HG03060 (cell line): ENCODE data around the gene MMP17.

Experiments used
- ATAC-seq: cut with Tn5 transposase; IDR thresholded peaks from one replicate; pipeline ENCODE4 v1.9.1; 2021; ENCODE audit warnings: low read depth, moderate number of reproducible peaks; ENCODE audit not compliant: unreplicated experiment

The MMP17 gene

GRCh38 chr12:131847456-131847855 is 19.3 kb downstream of the MMP17 start:
- ATAC-seq: no peak

GRCh38 chr12:131848753-131849152 is 20.6 kb downstream of the MMP17 start:
- ATAC-seq: no peak

DNA sequence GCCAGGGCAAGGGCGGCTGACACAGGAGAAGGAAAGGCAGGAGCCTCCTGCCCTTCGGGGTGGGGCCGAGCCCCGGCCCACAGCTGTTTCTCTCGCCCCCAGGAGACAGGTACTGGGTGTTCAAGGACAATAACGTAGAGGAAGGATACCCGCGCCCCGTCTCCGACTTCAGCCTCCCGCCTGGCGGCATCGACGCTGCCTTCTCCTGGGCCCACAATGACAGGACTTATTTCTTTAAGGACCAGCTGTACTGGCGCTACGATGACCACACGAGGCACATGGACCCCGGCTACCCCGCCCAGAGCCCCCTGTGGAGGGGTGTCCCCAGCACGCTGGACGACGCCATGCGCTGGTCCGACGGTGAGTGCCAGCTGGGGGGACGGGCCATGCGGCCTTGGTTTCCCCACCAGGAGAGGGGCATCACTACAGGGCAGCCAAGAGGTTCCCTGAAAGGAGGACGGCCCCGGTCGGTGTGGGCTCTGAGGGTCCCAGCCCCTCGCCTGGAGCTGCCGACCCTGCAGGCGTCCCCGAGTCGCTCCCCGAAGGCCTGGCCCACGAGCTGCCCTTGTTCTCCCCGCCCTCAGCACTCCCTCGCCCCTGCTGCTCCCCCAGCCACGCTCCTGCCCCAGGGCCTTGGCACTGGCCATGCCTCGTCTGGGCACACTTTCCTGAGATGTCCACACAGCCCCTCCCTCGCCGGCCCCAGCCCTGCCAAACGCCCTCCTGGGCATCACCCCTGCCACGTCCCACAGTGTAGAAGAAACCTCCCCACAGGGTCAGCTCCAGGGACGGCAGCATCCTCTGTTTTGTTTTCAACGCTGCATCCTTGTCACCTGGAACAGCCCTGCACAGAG is 21.7 kb downstream of the MMP17 start:
- ATAC-seq: no peak

DNA sequence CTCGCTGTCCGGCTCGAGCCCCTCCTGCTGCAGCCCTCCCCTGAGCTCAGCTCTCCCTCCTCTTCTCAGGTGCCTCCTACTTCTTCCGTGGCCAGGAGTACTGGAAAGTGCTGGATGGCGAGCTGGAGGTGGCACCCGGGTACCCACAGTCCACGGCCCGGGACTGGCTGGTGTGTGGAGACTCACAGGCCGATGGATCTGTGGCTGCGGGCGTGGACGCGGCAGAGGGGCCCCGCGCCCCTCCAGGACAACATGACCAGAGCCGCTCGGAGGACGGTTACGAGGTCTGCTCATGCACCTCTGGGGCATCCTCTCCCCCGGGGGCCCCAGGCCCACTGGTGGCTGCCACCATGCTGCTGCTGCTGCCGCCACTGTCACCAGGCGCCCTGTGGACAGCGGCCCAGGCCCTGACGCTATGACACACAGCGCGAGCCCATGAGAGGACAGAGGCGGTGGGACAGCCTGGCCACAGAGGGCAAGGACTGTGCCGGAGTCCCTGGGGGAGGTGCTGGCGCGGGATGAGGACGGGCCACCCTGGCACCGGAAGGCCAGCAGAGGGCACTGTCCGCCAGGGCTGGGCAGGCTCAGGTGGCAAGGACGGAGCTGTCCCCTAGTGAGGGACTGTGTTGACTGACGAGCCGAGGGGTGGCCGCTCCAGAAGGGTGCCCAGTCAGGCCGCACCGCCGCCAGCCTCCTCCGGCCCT is 22.8 kb downstream of the MMP17 start:
- ATAC-seq: no peak

GRCh38 chr12:131851741-131852550 is 23.8 kb downstream of the MMP17 start:
- ATAC-seq: no peak

- no peak for ATAC-seq
These were observed 24.5 kb downstream of the MMP17 start for GRCh38 chr12:131852551-131853299.

GRCh38 chr12:131853832-131854797 is 25.9 kb downstream of the MMP17 start:
- no peak for ATAC-seq

GRCh38 chr12:131854861-131855476 is 26.8 kb downstream of the MMP17 start:
- ATAC-seq: no peak

DNA sequence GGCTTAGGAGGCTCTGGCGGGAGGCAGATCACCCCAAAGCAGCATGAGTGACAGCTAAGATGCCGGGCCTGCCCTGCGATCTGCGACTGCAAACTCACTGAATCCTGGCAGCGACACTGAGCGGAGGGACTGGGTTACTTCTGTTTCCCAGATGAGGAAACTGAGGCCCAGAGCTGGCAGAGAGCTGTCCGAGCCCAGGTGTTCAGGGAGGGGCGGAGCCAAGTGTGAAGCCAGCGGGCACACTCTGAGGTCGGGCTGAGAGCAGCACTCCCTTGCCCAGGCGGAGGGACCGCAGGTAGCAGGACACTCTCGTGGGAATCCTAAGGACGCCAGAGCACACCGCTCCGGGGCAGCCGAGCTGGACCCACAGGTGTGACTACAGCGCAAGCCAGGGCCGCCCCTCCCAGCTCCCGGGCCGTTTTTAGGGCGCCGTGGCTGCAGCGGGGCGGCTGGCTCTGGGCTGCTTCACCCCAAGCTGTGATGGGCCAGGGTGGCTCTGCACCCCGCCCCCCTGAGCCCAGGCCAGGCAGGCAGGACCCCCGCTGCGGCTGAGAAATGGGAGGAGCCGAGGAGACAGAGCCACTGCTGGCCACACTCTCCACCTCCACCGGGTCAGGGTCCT is 27.4 kb downstream of the MMP17 start:
- no peak for ATAC-seq

GRCh38 chr12:131856366-131857097 is 28.3 kb downstream of the MMP17 start:
- ATAC-seq: no peak

DNA sequence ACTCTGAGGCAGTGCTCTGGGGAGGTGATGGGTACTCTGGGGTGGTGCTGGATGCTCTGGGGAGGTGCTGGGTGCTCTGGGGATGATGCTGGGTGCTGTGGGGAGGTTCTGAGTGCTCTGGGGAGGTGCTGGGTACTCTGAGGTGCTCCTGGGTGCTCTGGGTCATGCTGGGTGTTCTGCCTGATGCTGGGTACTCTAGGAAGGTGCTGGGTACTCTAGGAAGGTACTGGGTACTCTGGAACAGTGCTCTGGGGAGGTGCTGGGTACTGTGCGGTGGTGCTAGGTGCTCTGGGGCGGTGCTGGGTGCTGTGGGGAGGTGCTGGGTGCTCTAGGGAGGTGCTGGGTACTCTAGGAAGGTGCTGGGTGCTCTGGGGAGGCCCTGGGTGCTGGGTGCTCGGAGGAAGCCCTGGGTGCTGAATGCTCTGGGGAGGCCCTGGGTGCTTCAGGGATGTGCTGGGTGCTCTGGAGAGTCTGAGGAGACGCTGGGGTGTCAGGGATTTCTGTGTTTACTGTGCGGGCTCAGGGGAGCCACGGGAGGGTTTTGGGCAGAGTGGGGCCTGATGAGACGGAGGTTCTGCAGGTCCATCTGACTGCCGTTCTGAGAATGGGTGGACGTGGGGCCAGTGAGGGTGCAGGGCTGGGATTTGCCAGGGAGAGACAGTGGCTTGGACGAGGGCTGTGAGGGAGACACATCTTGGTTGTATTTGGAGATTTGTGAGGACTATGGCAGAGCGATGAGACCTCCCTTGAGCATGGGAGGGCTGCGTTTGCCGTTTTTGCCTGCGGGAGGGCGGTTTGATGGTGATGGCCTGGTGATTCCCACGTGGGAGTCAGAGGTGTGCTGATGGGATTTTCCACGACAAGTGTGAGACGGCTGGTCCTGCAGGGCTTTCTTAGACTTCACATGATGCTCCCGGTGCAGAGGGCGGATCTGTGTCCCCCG is 30.0 kb downstream of the MMP17 start:
- no peak for ATAC-seq

DNA sequence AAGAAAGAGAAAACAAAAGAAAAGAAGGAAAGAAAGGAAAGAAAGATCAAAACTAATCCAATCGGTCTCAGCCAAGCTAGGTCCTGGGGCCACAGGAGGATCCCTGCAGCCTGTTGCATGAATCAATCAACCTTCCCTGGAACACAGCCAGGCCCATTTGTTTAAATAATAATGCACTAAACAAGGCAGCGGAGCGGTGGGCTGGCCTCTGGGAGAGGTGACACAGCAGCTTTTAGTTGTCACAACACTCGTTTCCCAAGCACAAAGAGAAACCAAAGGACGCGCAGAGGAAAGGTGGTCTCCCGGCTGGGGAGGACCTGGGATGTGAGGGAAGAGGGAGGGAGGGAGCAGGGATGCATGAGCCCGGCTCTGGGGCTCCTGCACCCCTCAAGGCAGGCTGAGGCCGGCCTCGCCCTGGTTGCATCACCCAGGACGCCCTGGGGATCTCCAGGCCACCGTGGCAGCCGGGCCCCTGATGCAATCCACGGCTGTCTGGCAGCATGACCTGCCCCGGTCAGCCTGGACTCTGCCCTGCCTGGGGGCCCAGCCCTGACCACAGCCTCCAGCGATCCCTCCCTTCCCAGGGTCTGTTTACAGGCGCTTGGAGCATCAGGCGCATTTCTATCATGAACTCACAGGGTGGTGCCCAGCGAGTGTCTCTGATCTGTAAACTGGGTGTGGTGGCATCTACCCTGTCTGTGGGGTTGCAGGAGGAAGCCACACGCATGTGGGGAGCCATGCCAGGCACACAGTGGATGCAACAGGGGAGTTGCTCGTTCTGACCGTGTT is 32.5 kb downstream of the MMP17 start:
- no peak for ATAC-seq

- no peak for ATAC-seq
These were observed 33.3 kb downstream of the MMP17 start for GRCh38 chr12:131861261-131862083.

- no peak for ATAC-seq
These were observed 33.9 kb downstream of the MMP17 start for GRCh38 chr12:131862084-131862441.

DNA sequence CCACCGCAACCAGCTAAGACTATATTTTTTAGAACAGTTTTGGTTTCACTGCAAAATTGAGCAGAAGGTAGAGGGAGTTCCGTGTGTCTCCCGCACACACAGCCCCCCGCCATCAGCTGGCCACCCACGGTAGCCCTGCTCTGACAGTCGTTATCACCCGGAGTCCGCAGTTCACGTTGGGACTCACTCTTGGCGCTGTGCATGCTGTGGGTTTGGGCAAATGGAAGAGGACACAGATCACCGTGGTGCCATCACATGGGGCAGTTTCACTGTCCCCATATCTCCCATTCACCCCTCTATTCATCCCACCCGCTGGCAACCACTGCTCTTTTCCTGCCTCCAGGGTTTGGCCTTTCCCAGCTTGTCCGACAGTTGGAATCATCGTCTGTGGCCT is 34.4 kb downstream of the MMP17 start:
- no peak for ATAC-seq
